ENCODE results near the gene IFI44. TPM values are rescaled to one million over a fixed set of nuclear protein-coding genes. Genes with fewer than 3 reads are reported as not detected.

Gene IFI44
- total and polyA plus RNA-seq, 2 of the 13 experiments (the other 11 are each of a cell fraction or from before 2014, with no cell fraction given): not detected

DNA sequence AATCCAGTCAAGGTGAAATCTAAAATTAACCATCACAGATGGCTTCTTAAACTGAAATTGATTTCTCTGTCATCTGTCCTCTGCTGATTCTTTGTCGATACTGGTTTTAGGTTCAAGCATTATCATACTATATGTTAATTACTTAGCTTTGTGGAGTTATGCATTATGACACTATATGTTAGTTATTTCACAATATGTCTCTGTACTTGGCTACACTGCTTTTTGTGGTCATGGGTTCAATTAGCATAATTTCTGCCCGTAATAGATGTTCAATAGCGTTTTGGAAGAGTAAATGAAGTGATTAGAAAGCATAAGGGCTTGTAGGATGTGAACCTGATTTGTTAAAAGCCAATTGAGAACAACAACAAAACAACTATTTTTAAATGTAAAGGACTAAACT, 28.2 kb downstream of the IFI44 start:
- no peak overlapping the region for H3K27ac ChIP-seq (ENCODE audit: extremely low read length, insufficient read depth, low read length)
- H3K36me3 ChIP-seq (replicated peaks in 1 of 2; ENCODE audit: control insufficient read depth in 1 of 2, insufficient read depth in 2 of 2, low read length in 2 of 2): no peaks in the 10 kb centered on the region
- FAIRE-seq (no peak), DNase-seq (ENCODE audit: low spot score) (no peak), ATAC-seq (no peak)
- H3K79me2 ChIP-seq (ENCODE audit: insufficient read depth, low read length): no peaks in the 10 kb centered on the region
- POLR2A ChIA-PET: no interaction called here
- CTCF ChIA-PET (ENCODE audit: low intra/inter-chr PET ratio, low total read pairs): no interaction called here
- WGBS (ENCODE audit: low lambda C conversion rate): 23% methylated on average over 3 of the region's 3 CpGs
- no peak overlapping the region for H3K4me3 ChIP-seq (replicated peaks in 1 of 3; ENCODE audit: insufficient read depth in 1 of 3, low read depth in 2 of 3, low read length in 3 of 3)
- H3K27me3 ChIP-seq (ENCODE audit: control insufficient read depth in 1 of 2, insufficient read depth in 2 of 2, low read length in 2 of 2): no peaks in the 10 kb centered on the region
- H3K9ac ChIP-seq (ENCODE audit: insufficient read depth, low read depth, low read length): no peak overlapping the region
- TF ChIP-seq ZFY (CRISPR knock-in tag; IDR thresholded peaks at IDR 0.05) (no peak), CEBPB (IDR thresholded peaks at IDR 0.05; ENCODE audit: borderline replicate concordance, low read depth, low read length) (peak; percentile 53)
- no peak overlapping the region for H3K4me2 ChIP-seq (ENCODE audit: low read depth, low read length)
- in situ Hi-C loops (cut with HindIII; ENCODE audit: extremely low pct_ligation_motif_present, low pct_unique_long_range_greater_than_20kb): loop anchor here (10.0 kb wide), 1 partner anchor 543 kb away; no protein-coding TSS in a partner anchor
- no peak overlapping the region for H2AFZ ChIP-seq (ENCODE audit: low read length)
- no peaks in the 10 kb centered on the region for H4K20me1 ChIP-seq (ENCODE audit: insufficient read depth, low read length)
- no TSS peak for BruUV-seq (replicated peaks)
- H3K4me1 ChIP-seq (ENCODE audit: insufficient read depth, low read length): no peaks in the 10 kb centered on the region
- no peaks in the 10 kb centered on the region for H3K9me3 ChIP-seq (ENCODE audit: low read length)
- intact Hi-C loops (cut with micrococcal nuclease; ENCODE audit: unreplicated experiment): no loop called here

DNA sequence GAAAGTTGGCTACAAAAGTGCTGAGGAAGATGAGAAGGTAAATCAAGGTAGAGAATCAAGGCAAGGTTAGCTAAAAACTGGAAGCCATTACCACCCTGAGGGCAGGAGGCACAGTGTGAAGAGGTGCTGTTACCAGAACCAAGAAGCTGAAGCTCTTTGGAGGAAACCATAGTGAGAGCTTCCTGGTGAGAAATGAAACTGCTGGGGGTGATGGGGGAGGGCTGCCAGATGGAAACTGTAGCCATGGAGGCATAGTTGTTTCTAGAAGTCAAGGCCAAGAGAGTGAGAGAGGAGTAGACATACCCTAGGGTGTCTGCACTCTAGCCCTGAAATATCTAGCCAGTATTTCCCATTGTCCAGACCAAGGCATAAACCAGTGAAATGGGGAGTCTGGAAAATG, 28.7 kb downstream of the IFI44 start:
- Histone ChIP-seq H3K4me1 (ENCODE audit: insufficient read depth, low read length) (no peaks in the 10 kb centered on the region), H4K20me1 (ENCODE audit: insufficient read depth, low read length) (no peaks in the 10 kb centered on the region), H3K27ac (ENCODE audit: extremely low read length, insufficient read depth, low read length) (no peak overlapping the region), H3K4me3 (replicated peaks in 1 of 3; ENCODE audit: insufficient read depth in 1 of 3, low read depth in 2 of 3, low read length in 3 of 3) (no peak overlapping the region), H2AFZ (ENCODE audit: low read length) (no peak overlapping the region), H3K27me3 (ENCODE audit: control insufficient read depth in 1 of 2, insufficient read depth in 2 of 2, low read length in 2 of 2) (no peaks in the 10 kb centered on the region), H3K4me2 (ENCODE audit: low read depth, low read length) (no peak overlapping the region), H3K9me3 (ENCODE audit: low read length) (no peaks in the 10 kb centered on the region), H3K9ac (ENCODE audit: insufficient read depth, low read depth, low read length) (no peak overlapping the region), H3K36me3 (replicated peaks in 1 of 2; ENCODE audit: control insufficient read depth in 1 of 2, insufficient read depth in 2 of 2, low read length in 2 of 2) (no peaks in the 10 kb centered on the region), H3K79me2 (ENCODE audit: insufficient read depth, low read length) (no peaks in the 10 kb centered on the region)
- no peak for ATAC-seq
- intact Hi-C loops (cut with micrococcal nuclease; ENCODE audit: unreplicated experiment): no loop called here
- TF ChIP-seq, protein P1, sequence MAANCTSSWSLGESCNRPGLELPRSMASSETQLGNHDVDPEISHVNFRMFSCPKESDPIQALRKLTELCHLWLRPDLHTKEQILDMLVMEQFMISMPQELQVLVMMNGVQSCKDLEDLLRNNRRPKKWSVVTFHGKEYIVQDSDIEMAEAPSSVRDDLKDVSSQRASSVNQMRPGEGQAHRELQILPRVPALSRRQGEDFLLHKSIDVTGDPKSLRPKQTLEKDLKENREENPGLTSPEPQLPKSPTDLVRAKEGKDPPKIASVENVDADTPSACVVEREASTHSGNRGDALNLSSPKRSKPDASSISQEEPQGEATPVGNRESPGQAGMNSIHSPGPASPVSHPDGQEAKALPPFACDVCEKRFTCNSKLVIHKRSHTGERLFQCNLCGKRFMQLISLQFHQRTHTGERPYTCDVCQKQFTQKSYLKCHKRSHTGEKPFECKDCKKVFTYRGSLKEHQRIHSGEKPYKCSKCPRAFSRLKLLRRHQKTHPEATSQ (CRISPR knock-in tag; IDR thresholded peaks at IDR 0.05; ENCODE audit: borderline replicate concordance): no peak
- no peak for DNase-seq (ENCODE audit: low spot score)
- FAIRE-seq: no peak
- CTCF ChIA-PET (ENCODE audit: low intra/inter-chr PET ratio, low total read pairs): no interaction called here
- in situ Hi-C loops (cut with HindIII; ENCODE audit: extremely low pct_ligation_motif_present, low pct_unique_long_range_greater_than_20kb): loop anchor here (10.0 kb wide), 1 partner anchor 544 kb away; no protein-coding TSS in a partner anchor
- POLR2A ChIA-PET: no interaction called here
- no TSS peak for BruUV-seq (replicated peaks)

Measured in HepG2 (cell line).